Measurements from ENCODE around the gene ATP2A2. TPM values are rescaled to one million over a fixed set of nuclear protein-coding genes. Genes with fewer than 3 reads are reported as not detected.
"Not testable (repeated sequence)": the region's sequence is repeated elsewhere in the genome, so short reads cannot be mapped to it uniquely, and the experiment has no call there.

ATP2A2 gene
- total RNA-seq, 1 donor from 2014 or later, result 100 TPM

DNA sequence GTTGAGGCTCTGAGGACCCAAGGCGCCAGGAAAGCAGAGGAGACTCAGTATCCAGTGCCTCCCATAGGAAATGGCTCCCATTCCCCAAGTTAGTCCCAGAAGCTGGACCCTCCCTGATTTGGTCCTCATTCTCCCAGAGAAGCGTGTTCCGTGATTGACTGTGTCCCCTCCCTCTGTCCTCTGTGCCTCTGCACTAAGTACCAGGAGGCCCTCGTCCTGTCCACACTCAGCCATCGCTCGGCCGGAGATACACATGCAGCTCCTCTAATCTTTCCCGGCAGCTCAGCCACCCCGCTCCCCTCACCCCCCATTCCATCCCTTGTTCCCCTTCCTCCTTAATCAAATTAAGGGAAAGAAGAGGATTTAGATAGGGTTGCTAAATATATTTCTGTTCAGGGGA is 28.3 kb upstream of the ATP2A2 start:
- ATAC-seq (ENCODE audit: low read depth) (no peak), DNase-seq (no peak)
- no peaks in the 10 kb centered on the region for H3K36me3 Mint-ChIP-seq (ENCODE audit: low read depth)
- no peaks in the 10 kb centered on the region for H3K9me3 Mint-ChIP-seq
- no peaks in the 10 kb centered on the region for H3K4me1 Mint-ChIP-seq
- H3K27me3 Mint-ChIP-seq, result no peaks in the 10 kb centered on the region
- ChIA-PET CTCF (no interaction called here), POLR2A (no interaction called here)
- TF ChIP-seq, protein P1, sequence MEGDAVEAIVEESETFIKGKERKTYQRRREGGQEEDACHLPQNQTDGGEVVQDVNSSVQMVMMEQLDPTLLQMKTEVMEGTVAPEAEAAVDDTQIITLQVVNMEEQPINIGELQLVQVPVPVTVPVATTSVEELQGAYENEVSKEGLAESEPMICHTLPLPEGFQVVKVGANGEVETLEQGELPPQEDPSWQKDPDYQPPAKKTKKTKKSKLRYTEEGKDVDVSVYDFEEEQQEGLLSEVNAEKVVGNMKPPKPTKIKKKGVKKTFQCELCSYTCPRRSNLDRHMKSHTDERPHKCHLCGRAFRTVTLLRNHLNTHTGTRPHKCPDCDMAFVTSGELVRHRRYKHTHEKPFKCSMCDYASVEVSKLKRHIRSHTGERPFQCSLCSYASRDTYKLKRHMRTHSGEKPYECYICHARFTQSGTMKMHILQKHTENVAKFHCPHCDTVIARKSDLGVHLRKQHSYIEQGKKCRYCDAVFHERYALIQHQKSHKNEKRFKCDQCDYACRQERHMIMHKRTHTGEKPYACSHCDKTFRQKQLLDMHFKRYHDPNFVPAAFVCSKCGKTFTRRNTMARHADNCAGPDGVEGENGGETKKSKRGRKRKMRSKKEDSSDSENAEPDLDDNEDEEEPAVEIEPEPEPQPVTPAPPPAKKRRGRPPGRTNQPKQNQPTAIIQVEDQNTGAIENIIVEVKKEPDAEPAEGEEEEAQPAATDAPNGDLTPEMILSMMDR (IDR thresholded peaks at IDR 0.05), result no peak
- H3K4me3 Mint-ChIP-seq, result no peak overlapping the region
- no peak overlapping the region for H3K27ac Mint-ChIP-seq
- intact Hi-C loops (cut with micrococcal nuclease), result no loop called here

GRCh38 chr12:110253176-110253575 is 27.9 kb upstream of the ATP2A2 start:
- ATAC-seq (ENCODE audit: low read depth), result no peak
- no peak for DNase-seq

DNA sequence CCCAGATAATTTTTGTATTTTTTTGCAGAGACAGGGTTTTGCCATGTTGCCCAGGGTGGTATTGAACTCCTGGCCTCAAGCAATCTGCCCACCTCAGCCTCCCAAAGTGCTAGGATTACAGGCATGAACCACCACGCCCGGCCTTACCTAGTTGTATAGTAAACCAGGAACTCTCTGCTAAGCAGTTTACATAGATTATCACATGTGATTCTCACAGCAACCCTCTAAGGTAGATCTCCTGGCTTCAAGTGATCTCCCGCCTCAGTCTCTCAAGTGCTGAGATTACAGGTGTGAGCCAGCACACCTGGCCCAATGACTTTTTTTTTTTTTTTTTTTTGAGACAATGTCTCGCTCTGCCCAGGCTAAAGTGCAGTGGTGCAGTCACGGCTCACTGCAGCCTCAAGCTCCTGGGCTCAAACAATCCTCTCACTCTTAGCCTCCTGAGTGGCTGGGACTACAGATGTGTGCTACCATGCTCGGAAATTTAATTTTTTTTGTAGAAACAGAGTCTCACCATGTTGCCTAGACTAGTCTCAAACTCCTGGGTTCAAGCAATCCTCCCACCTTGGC is 26.0 kb upstream of the ATP2A2 start:
- TF ChIP-seq, protein P1 (IDR thresholded peaks at IDR 0.05), result no peak

More at GRCh38 chr12:110253176-110253575, 27.9 kb upstream of the ATP2A2 start:
- POLR2A ChIA-PET, result no interaction called here
- Mint-ChIP-seq H3K9me3 (no peaks in the 10 kb centered on the region), H3K4me3 (no peak overlapping the region), H3K27me3 (no peaks in the 10 kb centered on the region), H3K27ac (no peak overlapping the region), H3K4me1 (no peaks in the 10 kb centered on the region), H3K36me3 (ENCODE audit: low read depth) (no peaks in the 10 kb centered on the region)
- intact Hi-C loops (cut with micrococcal nuclease), result no loop called here
- CTCF ChIA-PET, result no interaction called here
- TF ChIP-seq, protein P1 (IDR thresholded peaks at IDR 0.05), result no peak

DNA sequence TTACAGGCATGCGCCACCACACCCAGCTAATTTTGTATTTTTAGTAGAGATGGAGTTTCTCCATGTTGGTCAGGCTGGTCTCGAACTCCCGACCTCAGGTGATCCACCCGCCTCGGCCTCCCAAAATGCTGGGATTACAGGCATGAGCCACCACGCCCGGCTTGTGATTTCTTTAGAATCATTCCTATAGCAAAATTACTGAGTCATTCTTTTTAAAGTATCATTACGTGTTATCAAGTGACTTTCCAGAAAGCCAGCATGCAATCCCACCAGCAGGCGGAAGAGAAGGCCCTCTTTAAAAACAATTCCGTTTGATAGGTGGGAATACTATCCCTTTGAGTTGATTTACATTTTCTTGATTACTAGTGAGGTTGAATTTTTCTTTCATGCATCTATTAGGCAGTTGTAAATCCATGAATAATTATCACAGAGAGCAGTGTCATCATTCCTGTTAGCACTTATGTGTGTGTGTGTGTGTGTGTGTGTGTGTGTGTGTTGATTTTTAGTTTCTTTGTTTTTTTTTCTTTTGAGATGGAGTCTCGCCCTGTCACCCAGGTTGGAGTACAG is 25.1 kb upstream of the ATP2A2 start:
- CTCF ChIA-PET; DNase-seq; H3K9me3 Mint-ChIP-seq; intact Hi-C loops (cut with micrococcal nuclease); H3K4me3 Mint-ChIP-seq; POLR2A ChIA-PET; H3K4me1 Mint-ChIP-seq; ATAC-seq (ENCODE audit: low read depth); H3K36me3 Mint-ChIP-seq (ENCODE audit: low read depth); H3K27ac Mint-ChIP-seq; H3K27me3 Mint-ChIP-seq: not testable (repeated sequence)

More for the DNA sequence above, 26.0 kb upstream of the ATP2A2 start:
- ChIA-PET POLR2A (no interaction called here), CTCF (no interaction called here)
- no peaks in the 10 kb centered on the region for H3K4me1 Mint-ChIP-seq
- intact Hi-C loops (cut with micrococcal nuclease), result no loop called here
- H3K4me3 Mint-ChIP-seq, result no peak overlapping the region
- no peaks in the 10 kb centered on the region for H3K9me3 Mint-ChIP-seq
- no peak overlapping the region for H3K27ac Mint-ChIP-seq
- H3K27me3 Mint-ChIP-seq, result no peaks in the 10 kb centered on the region
- H3K36me3 Mint-ChIP-seq (ENCODE audit: low read depth), result no peaks in the 10 kb centered on the region
- DNase-seq (no peak), ATAC-seq (ENCODE audit: low read depth) (no peak)

DNA sequence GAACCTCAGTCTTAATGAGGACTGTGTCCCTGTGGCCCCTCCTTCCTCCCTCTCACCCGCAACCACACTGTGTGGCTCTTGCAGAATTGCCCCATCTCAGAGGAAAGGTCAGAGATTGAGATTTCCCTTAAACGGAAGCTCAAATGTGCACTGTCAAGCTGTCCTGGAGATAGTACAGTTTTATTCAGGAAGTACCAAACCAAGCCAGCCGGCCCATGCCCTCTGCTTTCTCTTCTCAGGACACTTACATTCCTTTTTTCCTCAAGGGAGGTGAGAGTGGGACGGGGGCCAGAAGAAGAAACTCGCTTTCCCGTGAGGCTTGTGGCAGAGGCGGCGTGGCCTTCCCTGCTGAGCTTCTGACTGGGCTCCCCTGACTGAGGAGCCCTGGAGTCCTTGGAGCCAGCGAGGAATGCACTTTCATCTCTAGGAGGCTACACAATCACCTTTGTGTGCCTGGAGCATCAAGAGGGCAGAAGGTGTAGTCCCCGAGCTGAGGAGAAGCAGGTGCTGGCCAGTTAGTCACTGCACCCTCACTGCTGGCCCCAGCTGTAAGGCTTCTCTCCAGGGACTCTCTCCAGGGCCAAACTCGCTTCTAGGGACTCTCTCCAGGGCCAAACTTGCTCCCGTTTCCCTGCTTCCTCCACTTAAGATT is 24.1 kb upstream of the ATP2A2 start:
- H3K36me3 Mint-ChIP-seq (ENCODE audit: low read depth), result no peaks in the 10 kb centered on the region
- no peaks in the 10 kb centered on the region for H3K9me3 Mint-ChIP-seq
- TF ChIP-seq, protein P1 (IDR thresholded peaks at IDR 0.05), result no peak
- H3K27ac Mint-ChIP-seq, result no peak overlapping the region
- ChIA-PET POLR2A (interaction anchor here (0.5 to 0.6 kb wide), 2 partner anchors 34 to 157 kb away, joined by 6 read pairs; no protein-coding TSS in a partner anchor), CTCF (no interaction called here)
- H3K4me1 Mint-ChIP-seq, result no peaks in the 10 kb centered on the region
- no peaks in the 10 kb centered on the region for H3K27me3 Mint-ChIP-seq
- intact Hi-C loops (cut with micrococcal nuclease), result no loop called here
- ATAC-seq (ENCODE audit: low read depth) (no peak), DNase-seq (no peak)
- H3K4me3 Mint-ChIP-seq, result no peak overlapping the region
